Activated CD8-positive, alpha-beta T cell treated with anti-CD3 and anti-CD28 coated beads for 36 hours (primary cell): Measurements from ENCODE around the gene CHL1. TPM values are rescaled to one million over a fixed set of nuclear protein-coding genes. Genes with fewer than 3 reads are reported as not detected.

Experiments
- ATAC-seq: fragments of 200-7000 bp; cut with Tn5 transposase; one replicate; pipeline ENCODE4 v1.10.0; 2021; ENCODE audit warnings: mild to moderate bottlenecking, moderate library complexity
- CTCF ChIA-PET: fragments of 350-600 bp; sonication (Branson Sonifier 250); formaldehyde crosslinking; loops from one replicate; lab custom pipeline; 2021; ENCODE audit warnings: antibody characterized with exemption; lab: Charles Lee
- POLR2A ChIA-PET: fragments of 350-600 bp; sonication (Branson Sonifier 250); formaldehyde crosslinking; loops from one replicate; lab custom pipeline; 2021; ENCODE audit warnings: antibody characterized with exemption; lab: Charles Lee
- DNase-seq: peaks from one replicate; pipeline ENCODE4 v3.0.0-alpha.2; 2020
- H3K27ac Mint-ChIP-seq: one replicate; pipeline ENCODE4 v1.8.0; 2021; ENCODE audit warnings: mild to moderate bottlenecking, mixed read lengths
- H3K27me3 Mint-ChIP-seq: one replicate; pipeline ENCODE4 v1.8.0; 2021; ENCODE audit warnings: mixed read lengths
- H3K36me3 Mint-ChIP-seq: one replicate; pipeline ENCODE4 v1.8.0; 2021; ENCODE audit warnings: low read depth, mixed read lengths
- H3K4me1 Mint-ChIP-seq: one replicate; pipeline ENCODE4 v1.8.0; 2021; ENCODE audit warnings: low read depth, mixed read lengths
- H3K4me3 Mint-ChIP-seq: one replicate; pipeline ENCODE4 v1.8.0; 2021; ENCODE audit warnings: mild to moderate bottlenecking, moderate library complexity, mixed read lengths
- H3K9me3 Mint-ChIP-seq: one replicate; pipeline ENCODE4 v1.8.0; 2021; ENCODE audit warnings: mixed read lengths
- intact Hi-C: fragments of 100-400 bp; cut with micrococcal nuclease; formaldehyde crosslinking; loops from one replicate; pipeline ENCODE4 v1.10.0; 2022
- total RNA-seq, 2 experiments: library from RNA; stranded (reverse); gene quantifications; one replicate each; pipeline ENCODE4 v1.2.3, GENCODE V29; 2021
- TF ChIP-seq, protein P1 (sequence below): fragments of 200-600 bp; IDR thresholded peaks from one replicate; pipeline ENCODE4 v1.8.0; 2022; ENCODE audit warnings: antibody characterized with exemption, mild to moderate bottlenecking

The CHL1 gene
- total RNA-seq, 2 experiments from 2014 or later: not detected

DNA sequence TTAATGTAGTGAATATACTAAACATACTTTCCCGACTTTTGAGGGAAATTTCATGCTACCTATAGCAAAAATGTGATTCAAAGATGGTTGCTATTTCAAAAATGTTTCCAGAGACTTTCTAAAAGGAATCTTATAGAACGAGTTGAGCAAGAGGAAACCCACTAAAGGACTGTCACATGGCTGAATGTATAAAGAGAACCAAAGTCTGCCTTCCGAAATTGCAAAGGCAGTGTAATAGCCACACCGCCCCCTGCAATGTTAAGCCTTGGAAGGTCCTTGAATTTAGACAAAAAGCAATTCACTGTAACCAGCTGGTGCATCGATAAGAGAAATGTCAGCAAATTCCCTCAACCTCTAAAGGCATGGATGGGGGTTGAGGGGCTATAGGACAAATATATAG, 142.8 kb downstream of the CHL1 start:
- Mint-ChIP-seq H3K4me1 (no peaks in the 10 kb centered on the region), H3K9me3 (no peaks in the 10 kb centered on the region), H3K4me3 (no peak overlapping the region), H3K36me3 (no peaks in the 10 kb centered on the region), H3K27ac (no peak overlapping the region), H3K27me3 (no peaks in the 10 kb centered on the region)
- TF ChIP-seq, protein P1, sequence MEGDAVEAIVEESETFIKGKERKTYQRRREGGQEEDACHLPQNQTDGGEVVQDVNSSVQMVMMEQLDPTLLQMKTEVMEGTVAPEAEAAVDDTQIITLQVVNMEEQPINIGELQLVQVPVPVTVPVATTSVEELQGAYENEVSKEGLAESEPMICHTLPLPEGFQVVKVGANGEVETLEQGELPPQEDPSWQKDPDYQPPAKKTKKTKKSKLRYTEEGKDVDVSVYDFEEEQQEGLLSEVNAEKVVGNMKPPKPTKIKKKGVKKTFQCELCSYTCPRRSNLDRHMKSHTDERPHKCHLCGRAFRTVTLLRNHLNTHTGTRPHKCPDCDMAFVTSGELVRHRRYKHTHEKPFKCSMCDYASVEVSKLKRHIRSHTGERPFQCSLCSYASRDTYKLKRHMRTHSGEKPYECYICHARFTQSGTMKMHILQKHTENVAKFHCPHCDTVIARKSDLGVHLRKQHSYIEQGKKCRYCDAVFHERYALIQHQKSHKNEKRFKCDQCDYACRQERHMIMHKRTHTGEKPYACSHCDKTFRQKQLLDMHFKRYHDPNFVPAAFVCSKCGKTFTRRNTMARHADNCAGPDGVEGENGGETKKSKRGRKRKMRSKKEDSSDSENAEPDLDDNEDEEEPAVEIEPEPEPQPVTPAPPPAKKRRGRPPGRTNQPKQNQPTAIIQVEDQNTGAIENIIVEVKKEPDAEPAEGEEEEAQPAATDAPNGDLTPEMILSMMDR: no peak
- POLR2A ChIA-PET: no interaction called here
- ATAC-seq: no peak
- intact Hi-C loops: no loop called here
- CTCF ChIA-PET: interaction anchor here (1.3 kb wide), 1 partner anchor 15 kb away, joined by 4 read pairs; no protein-coding TSS in a partner anchor
- no peak for DNase-seq

DNA sequence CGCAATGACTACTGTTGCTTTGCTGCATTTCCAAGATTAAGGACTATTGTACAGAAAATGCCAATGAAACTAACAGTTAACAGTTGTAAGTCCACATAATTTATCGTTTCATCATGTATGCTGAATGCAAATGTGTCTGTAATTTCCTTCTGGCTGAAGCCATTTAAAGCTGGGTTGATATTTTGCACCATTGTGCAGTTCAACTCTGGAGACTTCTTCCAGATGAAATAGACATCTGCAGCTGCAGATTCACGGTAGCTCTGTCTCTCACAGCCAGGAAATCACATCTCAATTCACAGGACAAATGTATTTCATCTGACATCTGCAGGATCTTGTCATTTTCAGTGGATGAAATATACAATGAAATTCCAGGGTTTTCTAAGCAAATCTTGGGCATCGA, 145.4 kb downstream of the CHL1 start:
- no peaks in the 10 kb centered on the region for H3K36me3 Mint-ChIP-seq
- ATAC-seq (no peak), DNase-seq (no peak)
- no peaks in the 10 kb centered on the region for H3K9me3 Mint-ChIP-seq
- no peak overlapping the region for H3K27ac Mint-ChIP-seq
- ChIA-PET CTCF (interaction anchor here (1.0 to 2.1 kb wide), 2 partner anchors 12 to 22 kb away, joined by 3 to 10 read pairs; no protein-coding TSS in a partner anchor), POLR2A (no interaction called here)
- TF ChIP-seq, protein P1: no peak
- no peaks in the 10 kb centered on the region for H3K27me3 Mint-ChIP-seq
- no peak overlapping the region for H3K4me3 Mint-ChIP-seq
- intact Hi-C loops: no loop called here
- H3K4me1 Mint-ChIP-seq: no peaks in the 10 kb centered on the region

DNA sequence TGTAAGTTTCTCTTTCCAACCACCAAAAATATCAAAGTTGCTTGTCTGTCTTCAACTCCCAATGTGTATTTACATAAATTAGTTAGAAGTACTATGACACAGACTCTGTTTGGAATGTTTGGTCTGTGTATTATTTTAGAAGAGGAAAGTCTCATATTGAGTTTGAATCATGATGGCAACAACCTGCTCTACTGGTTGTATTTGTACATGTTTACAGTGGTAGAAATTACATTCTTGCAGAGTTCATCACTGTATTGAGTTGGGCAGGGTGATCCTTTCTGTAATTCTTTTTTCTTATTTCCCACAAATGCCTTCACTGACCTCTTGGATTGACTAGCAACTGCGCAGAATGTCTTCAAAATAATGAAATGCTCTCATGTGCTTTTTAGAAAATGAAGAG, 149.6 kb downstream of the CHL1 start:
- DNase-seq (no peak), ATAC-seq (no peak)
- Mint-ChIP-seq H3K4me1 (no peaks in the 10 kb centered on the region), H3K27me3 (no peaks in the 10 kb centered on the region), H3K36me3 (no peaks in the 10 kb centered on the region), H3K9me3 (no peaks in the 10 kb centered on the region), H3K27ac (no peak overlapping the region), H3K4me3 (no peak overlapping the region)
- POLR2A ChIA-PET: no interaction called here
- CTCF ChIA-PET: no interaction called here
- TF ChIP-seq, protein P1: no peak
- intact Hi-C loops: no loop called here

DNA sequence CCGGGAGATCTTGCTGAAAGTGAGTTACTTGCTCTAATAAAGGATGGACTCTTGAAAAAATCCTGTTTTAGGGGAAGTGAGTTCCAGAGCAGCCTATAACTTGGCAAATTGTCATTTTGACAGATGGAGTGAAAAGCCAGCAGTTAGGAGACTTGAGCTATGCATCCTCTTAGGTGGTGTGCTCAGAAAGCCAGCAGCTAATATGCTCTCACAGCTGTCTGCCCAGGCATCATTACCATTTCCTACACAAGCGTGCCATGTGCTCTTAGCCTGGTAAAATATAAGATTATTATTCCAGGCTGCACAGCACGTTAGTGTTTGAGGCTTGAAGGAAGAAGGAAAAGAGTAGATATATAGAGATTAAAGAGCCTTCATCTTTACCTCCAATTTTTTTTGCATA, 151.0 kb downstream of the CHL1 start:
- Mint-ChIP-seq H3K36me3 (no peaks in the 10 kb centered on the region), H3K4me1 (no peaks in the 10 kb centered on the region), H3K4me3 (no peak overlapping the region), H3K9me3 (no peaks in the 10 kb centered on the region), H3K27ac (no peak overlapping the region), H3K27me3 (no peaks in the 10 kb centered on the region)
- DNase-seq: no peak
- ChIA-PET CTCF (no interaction called here), POLR2A (no interaction called here)
- no peak for ATAC-seq
- intact Hi-C loops: no loop called here
- TF ChIP-seq, protein P1: no peak

DNA sequence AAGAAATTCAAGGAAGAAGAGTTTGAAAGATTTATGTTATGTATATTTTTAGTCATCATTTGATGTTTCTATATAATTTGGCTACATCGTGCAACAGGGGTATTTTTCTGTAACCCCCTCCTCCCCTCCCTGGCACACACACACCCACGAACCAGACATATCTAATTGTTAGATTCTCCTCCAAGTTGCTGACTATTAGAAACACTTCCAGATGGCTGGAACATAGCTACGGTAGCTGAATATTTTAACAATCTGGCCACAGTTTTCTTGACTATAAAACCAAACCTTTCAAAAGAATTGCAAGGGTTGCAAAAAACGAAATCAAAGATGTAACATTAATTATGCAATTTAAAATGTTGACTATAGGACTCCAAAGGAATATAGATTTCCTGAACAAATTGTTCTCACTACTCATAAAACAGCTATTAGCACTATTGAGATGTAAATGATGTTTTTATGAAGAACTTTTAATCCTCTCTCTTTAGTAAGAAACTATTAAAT, 154.4 kb downstream of the CHL1 start:
- CTCF ChIA-PET: interaction anchor here (1.6 kb wide), 1 partner anchor 53 kb away, joined by 3 read pairs; no protein-coding TSS in a partner anchor
- no peaks in the 10 kb centered on the region for H3K4me1 Mint-ChIP-seq
- intact Hi-C loops: no loop called here
- H3K9me3 Mint-ChIP-seq: no peaks in the 10 kb centered on the region
- H3K4me3 Mint-ChIP-seq: no peak overlapping the region
- TF ChIP-seq, protein P1: no peak
- no peaks in the 10 kb centered on the region for H3K27me3 Mint-ChIP-seq
- ATAC-seq: no peak
- DNase-seq: no peak
- H3K36me3 Mint-ChIP-seq: no peaks in the 10 kb centered on the region
- H3K27ac Mint-ChIP-seq: no peak overlapping the region
- POLR2A ChIA-PET: no interaction called here
